Aorta (tissue), 5 donors: Measurements from ENCODE around the gene MAPKAPK5. TPM values are rescaled to one million over a fixed set of nuclear protein-coding genes. Genes with fewer than 3 reads are reported as not detected.

ENCODE experiments used
- ATAC-seq: fragments of 200-7000 bp; cut with Tn5 transposase; one replicate; pipeline ENCODE4 v1.9.1; 2022; ENCODE audit warnings: moderate library complexity; ENCODE audit not compliant: low FRiP score
- DNase-seq, 2 donors: peaks; one replicate each; pipeline ENCODE4 v3.0.0-alpha.2; 2020
- H3K27ac ChIP-seq, 2 donors: one replicate each; pipeline ENCODE4 v1.5.1; 2013; ENCODE audit warnings: low read length in 2 of 2, mild to moderate bottlenecking in 2 of 2, moderate library complexity in 2 of 2, control low read depth in 1 of 2, inconsistent platforms in 1 of 2, low read depth in 1 of 2
- H3K27me3 ChIP-seq, 2 donors: one replicate each; pipeline ENCODE4 v1.6.1; 2013; ENCODE audit warnings: control low read depth in 1 of 2, low read length in 1 of 2, mild to moderate bottlenecking in 1 of 2, moderate library complexity in 1 of 2; ENCODE audit not compliant: insufficient read depth in 2 of 2, control insufficient read depth in 1 of 2
- H3K36me3 ChIP-seq, 2 donors: one replicate each; pipeline ENCODE4 v1.6.1; 2013; ENCODE audit warnings: control low read depth in 1 of 2, low read length in 1 of 2, mild to moderate bottlenecking in 1 of 2; ENCODE audit not compliant: insufficient read depth in 2 of 2, control insufficient read depth in 1 of 2
- H3K4me1 ChIP-seq, 2 donors: one replicate each; pipeline ENCODE4 v1.6.1; 2013; ENCODE audit warnings: low read length in 2 of 2, control low read depth in 1 of 2, mild to moderate bottlenecking in 1 of 2, moderate library complexity in 1 of 2; ENCODE audit not compliant: insufficient read depth in 2 of 2, control insufficient read depth in 1 of 2
- H3K4me3 ChIP-seq, 2 donors: one replicate each; pipeline ENCODE4 v1.5.1; 2013; ENCODE audit warnings: low read length in 2 of 2, control low read depth in 1 of 2, mild to moderate bottlenecking in 1 of 2
- H3K9me3 ChIP-seq: one replicate; pipeline ENCODE4 v1.6.1; 2013; ENCODE audit warnings: mild to moderate bottlenecking, low read length; ENCODE audit not compliant: control insufficient read depth
- WGBS, 2 donors: extraction: QIAGEN DNeasy Blood & Tissue Kit; methylation state at CpG; one replicate each; pipeline ENCODE4 v1.1.7; 2013; 5-methylcytosine and 5-hydroxymethylcytosine counted together
- intact Hi-C, 2 donors: fragments of 100-400 bp; cut with DNase I; formaldehyde crosslinking; loops; one replicate each; pipeline versions ENCODE4 v1.14.2 to v1.15.0; 2022
- polyA plus RNA-seq, 2 donors: library from polyadenylated mRNA; stranded (reverse); fragments of 200-250 nt; gene quantifications; one replicate each; pipeline ENCODE4 v1.2.3, GENCODE V29; 2013
- total RNA-seq, 2 donors: library from RNA; stranded (reverse); fragmentation: NEBNext Ultra II Directional; extraction: Animal tissue kit (Norgen Biotek cat#: 25700); gene quantifications; one replicate each; pipeline ENCODE4 v1.2.1, GENCODE V29; 2021
- donor health status: healthy with polysubstance abuse.
- donor health status: Bipolar disorder and iron deficiency.
- donor health status: DM: no; HTN: no; CAD: no.
- donor health status: DM: no; HTN: no; CAD: no.
- donor health status: DM: yes; HTN: yes; CAD: no.

Gene MAPKAPK5
- total and polyA plus RNA-seq, 4 donors: 21.3 to 44.4 (median 30.9) TPM

- intact Hi-C loops: no loop called here
- WGBS, 2 donors: 95 to 96% methylated on average over 1 of the region's 1 CpG
These were observed 22.9 kb downstream of the MAPKAPK5 start for GRCh38 chr12:111864913-111865312.

GRCh38 chr12:111867531-111867930 is 25.5 kb downstream of the MAPKAPK5 start:
- Histone ChIP-seq H3K36me3 (peaks cover 5% of the 10 kb centered on the region in 2 donors), H3K27me3 (no peaks in the 10 kb centered on the region), H3K9me3 (no peaks in the 10 kb centered on the region), H3K4me1 (peaks cover 0 to 3% of the 10 kb centered on the region in 2 donors), H3K4me3 (no peak overlapping the region), H3K27ac (no peak overlapping the region)
- DNase-seq (no peak), ATAC-seq (no peak)
- intact Hi-C loops: no loop called here
- WGBS, 2 donors: 22 to 31% methylated on average over 2 of the region's 2 CpGs

More at GRCh38 chr12:111864913-111865312, 22.9 kb downstream of the MAPKAPK5 start:
- DNase-seq (no peak), ATAC-seq (no peak)
- peaks cover 0 to 3% of the 10 kb centered on the region in 2 donors for H3K4me1 ChIP-seq
- peaks cover 0 to 2% of the 10 kb centered on the region in 2 donors for H3K36me3 ChIP-seq
- no peak overlapping the region for H3K27ac ChIP-seq
- no peaks in the 10 kb centered on the region for H3K27me3 ChIP-seq
- no peaks in the 10 kb centered on the region for H3K9me3 ChIP-seq
- H3K4me3 ChIP-seq: no peak overlapping the region

GRCh38 chr12:111868676-111869588 is 26.9 kb downstream of the MAPKAPK5 start:
- intact Hi-C loops: no loop called here
- no peak overlapping the region for H3K27ac ChIP-seq
- H3K4me1 ChIP-seq: no peaks in the 10 kb centered on the region
- H3K9me3 ChIP-seq: no peaks in the 10 kb centered on the region
- DNase-seq (no peak), ATAC-seq (no peak)
- no peak overlapping the region for H3K4me3 ChIP-seq
- H3K36me3 ChIP-seq: peaks cover 5 to 6% of the 10 kb centered on the region in 2 donors
- H3K27me3 ChIP-seq: no peaks in the 10 kb centered on the region
- 1 to 10% methylated on average over 2 of the region's 2 CpGs for WGBS, 2 donors

GRCh38 chr12:111869671-111870070 is 27.6 kb downstream of the MAPKAPK5 start:
- Histone ChIP-seq H3K27ac (no peak overlapping the region), H3K36me3 (peaks cover 5 to 6% of the 10 kb centered on the region in 2 donors), H3K4me1 (no peaks in the 10 kb centered on the region), H3K27me3 (no peaks in the 10 kb centered on the region), H3K9me3 (no peaks in the 10 kb centered on the region), H3K4me3 (no peak overlapping the region)
- WGBS, 2 donors: 79 to 87% methylated on average over 1 of the region's 1 CpG
- intact Hi-C loops: no loop called here
- no peak for ATAC-seq
- DNase-seq: no peak

- Histone ChIP-seq H3K27ac (no peak overlapping the region), H3K9me3 (no peaks in the 10 kb centered on the region), H3K4me3 (no peak overlapping the region), H3K4me1 (no peaks in the 10 kb centered on the region), H3K36me3 (peaks cover 5 to 6% of the 10 kb centered on the region in 2 donors), H3K27me3 (no peaks in the 10 kb centered on the region)
- WGBS, 2 donors: 91 to 92% methylated on average over 6 of the region's 6 CpGs
- DNase-seq (no peak), ATAC-seq (no peak)
- intact Hi-C loops: no loop called here
These were observed 28.2 kb downstream of the MAPKAPK5 start for GRCh38 chr12:111870216-111870615.

GRCh38 chr12:111870706-111871105 is 28.7 kb downstream of the MAPKAPK5 start:
- ATAC-seq: no peak
- DNase-seq: no peak
- intact Hi-C loops: no loop called here
- H3K27ac ChIP-seq: no peak overlapping the region
- no peaks in the 10 kb centered on the region for H3K4me1 ChIP-seq
- no peaks in the 10 kb centered on the region for H3K27me3 ChIP-seq
- H3K36me3 ChIP-seq: peaks cover 5 to 6% of the 10 kb centered on the region in 2 donors
- 75 to 78% methylated on average over 2 of the region's 2 CpGs for WGBS, 2 donors
- H3K4me3 ChIP-seq: no peak overlapping the region
- H3K9me3 ChIP-seq: no peaks in the 10 kb centered on the region

- DNase-seq (no peak), ATAC-seq (no peak)
- intact Hi-C loops: no loop called here
- H3K36me3 ChIP-seq: peaks cover 2 to 6% of the 10 kb centered on the region in 2 donors
- H3K4me1 ChIP-seq: no peaks in the 10 kb centered on the region
- H3K9me3 ChIP-seq: no peaks in the 10 kb centered on the region
- H3K4me3 ChIP-seq: no peak overlapping the region
- no peaks in the 10 kb centered on the region for H3K27me3 ChIP-seq
- 90 to 97% methylated on average over 7 of the region's 7 CpGs for WGBS, 2 donors
- H3K27ac ChIP-seq: no peak overlapping the region
These were observed 31.1 kb downstream of the MAPKAPK5 start for GRCh38 chr12:111873113-111873512.

GRCh38 chr12:111881716-111882115 is 39.7 kb downstream of the MAPKAPK5 start:
- WGBS, 2 donors: 100% methylated on average over 1 of the region's 1 CpG
- Histone ChIP-seq H3K27ac (no peak overlapping the region), H3K27me3 (no peaks in the 10 kb centered on the region), H3K4me3 (no peak overlapping the region), H3K9me3 (no peaks in the 10 kb centered on the region), H3K4me1 (no peaks in the 10 kb centered on the region), H3K36me3 (peaks cover 2 to 9% of the 10 kb centered on the region in 2 donors)
- DNase-seq (no peak), ATAC-seq (no peak)
- intact Hi-C loops: no loop called here
